ENCODE data around the gene FFAR1.

DNA sequence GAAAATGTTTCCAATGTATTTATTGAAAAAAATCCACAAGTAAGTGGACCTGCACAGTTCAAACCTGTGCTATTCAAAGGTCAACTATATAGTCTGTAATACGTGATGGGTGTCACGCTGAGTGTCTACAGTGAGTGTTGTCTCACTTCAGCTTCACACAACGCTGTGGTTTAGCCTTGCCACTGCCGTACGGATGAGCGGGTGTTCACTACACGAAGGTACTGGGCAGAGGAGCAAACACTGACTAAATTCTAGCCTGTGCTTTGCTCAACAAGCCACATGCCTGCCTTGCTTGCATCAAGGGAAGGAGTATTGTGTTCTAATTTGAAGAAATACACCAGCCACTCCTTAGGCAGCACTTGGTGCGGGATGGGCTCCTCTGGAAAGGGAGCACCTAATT is 7.2 kb downstream of the FFAR1 start:
- no peak for TF ChIP-seq POLR2AphosphoS5 (IDR thresholded peaks at IDR 0.05; ENCODE audit: low read depth, low read length)
- no peak for TF ChIP-seq TAF1 (IDR thresholded peaks at IDR 0.05; ENCODE audit: borderline replicate concordance, insufficient read depth, low read length)
- TF ChIP-seq, protein P1, sequence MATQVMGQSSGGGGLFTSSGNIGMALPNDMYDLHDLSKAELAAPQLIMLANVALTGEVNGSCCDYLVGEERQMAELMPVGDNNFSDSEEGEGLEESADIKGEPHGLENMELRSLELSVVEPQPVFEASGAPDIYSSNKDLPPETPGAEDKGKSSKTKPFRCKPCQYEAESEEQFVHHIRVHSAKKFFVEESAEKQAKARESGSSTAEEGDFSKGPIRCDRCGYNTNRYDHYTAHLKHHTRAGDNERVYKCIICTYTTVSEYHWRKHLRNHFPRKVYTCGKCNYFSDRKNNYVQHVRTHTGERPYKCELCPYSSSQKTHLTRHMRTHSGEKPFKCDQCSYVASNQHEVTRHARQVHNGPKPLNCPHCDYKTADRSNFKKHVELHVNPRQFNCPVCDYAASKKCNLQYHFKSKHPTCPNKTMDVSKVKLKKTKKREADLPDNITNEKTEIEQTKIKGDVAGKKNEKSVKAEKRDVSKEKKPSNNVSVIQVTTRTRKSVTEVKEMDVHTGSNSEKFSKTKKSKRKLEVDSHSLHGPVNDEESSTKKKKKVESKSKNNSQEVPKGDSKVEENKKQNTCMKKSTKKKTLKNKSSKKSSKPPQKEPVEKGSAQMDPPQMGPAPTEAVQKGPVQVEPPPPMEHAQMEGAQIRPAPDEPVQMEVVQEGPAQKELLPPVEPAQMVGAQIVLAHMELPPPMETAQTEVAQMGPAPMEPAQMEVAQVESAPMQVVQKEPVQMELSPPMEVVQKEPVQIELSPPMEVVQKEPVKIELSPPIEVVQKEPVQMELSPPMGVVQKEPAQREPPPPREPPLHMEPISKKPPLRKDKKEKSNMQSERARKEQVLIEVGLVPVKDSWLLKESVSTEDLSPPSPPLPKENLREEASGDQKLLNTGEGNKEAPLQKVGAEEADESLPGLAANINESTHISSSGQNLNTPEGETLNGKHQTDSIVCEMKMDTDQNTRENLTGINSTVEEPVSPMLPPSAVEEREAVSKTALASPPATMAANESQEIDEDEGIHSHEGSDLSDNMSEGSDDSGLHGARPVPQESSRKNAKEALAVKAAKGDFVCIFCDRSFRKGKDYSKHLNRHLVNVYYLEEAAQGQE (IDR thresholded peaks at IDR 0.05; ENCODE audit: insufficient read depth in 1 of 2, low read depth in 2 of 2, low read length in 2 of 2): no peak
